ENCODE results near the gene MS4A12. TPM values are rescaled to one million over a fixed set of nuclear protein-coding genes. Genes with fewer than 3 reads are reported as not detected.

The MS4A12 gene
- total RNA-seq, 3 donors from 2014 or later (not counting 1 experiment from before 2014, with no cell fraction given), result not detected

DNA sequence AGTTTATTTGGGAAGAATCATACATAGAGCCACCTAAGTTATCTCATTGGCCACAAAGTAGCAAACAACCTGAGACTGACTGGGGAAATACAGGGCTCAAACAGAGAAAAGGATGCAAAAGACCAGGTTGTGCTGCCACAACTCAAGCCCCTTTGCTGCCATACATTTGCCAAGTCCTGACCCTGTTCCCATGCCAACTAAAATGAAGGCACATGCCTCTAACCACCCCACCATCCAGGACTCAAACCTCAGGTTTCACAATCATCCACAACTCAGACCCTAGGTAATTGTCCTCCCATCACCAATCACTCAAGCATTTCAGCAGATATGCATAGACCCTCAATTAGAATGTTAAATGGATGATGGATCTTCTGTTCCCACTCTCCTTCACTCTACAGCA, 38.4 kb upstream of the MS4A12 start:
- no peak overlapping the region for H3K4me3 Mint-ChIP-seq

DNA sequence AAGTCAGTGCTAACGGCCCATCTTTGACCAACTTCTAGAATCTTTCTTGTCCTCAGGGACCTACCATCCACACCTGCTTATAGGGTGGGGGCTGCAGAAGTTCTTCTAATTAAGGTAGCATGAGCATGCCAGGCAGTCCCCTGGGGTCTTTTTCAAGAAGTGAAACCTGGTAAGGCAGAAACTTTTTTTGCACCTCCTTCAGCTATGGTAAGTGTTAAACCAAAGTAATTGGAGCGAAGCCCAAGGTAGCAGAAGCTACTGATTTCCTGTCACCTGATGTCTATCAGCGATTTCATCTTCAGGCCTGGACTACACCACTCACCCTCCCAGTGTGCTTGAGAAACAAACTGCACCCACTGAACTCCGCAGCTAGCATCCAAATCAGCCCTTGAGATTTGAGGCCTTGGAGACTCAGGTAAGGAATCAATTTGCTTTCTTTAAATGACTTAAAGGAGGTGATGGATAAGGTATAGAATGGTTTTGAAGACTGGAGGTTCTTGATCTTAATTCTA, 37.0 kb upstream of the MS4A12 start, which contains the start of gene MS4A1:
Gene MS4A1 (plus strand): TSS at position 317 of the 512 bp plus-strand sequence. CDS start 6,528 bp downstream, outside the sequence.
- Histone ChIP-seq H3K4me3 (ENCODE audit: low read length) (peak within 1 kb of the TSS; percentile 37), H3K9me3 (ENCODE audit: control insufficient read depth, insufficient read depth, low read length) (no peaks in the 10 kb centered on the region), H3K36me3 (ENCODE audit: control insufficient read depth, insufficient read depth, low read length) (no peaks in the 10 kb centered on the region), H3K4me1 (ENCODE audit: control insufficient read depth, insufficient read depth, low read length) (peaks cover 8% of the 10 kb centered on the region), H3K27ac (ENCODE audit: low read length) (peak within 1 kb of the TSS; percentile 72), H3K27me3 (ENCODE audit: control insufficient read depth, insufficient read depth, low read length) (no peaks in the 10 kb centered on the region)
- no peak for TF ChIP-seq CTCF (IDR thresholded peaks at IDR 0.05)
- Mint-ChIP-seq H3K9me3 (no peaks in the 10 kb centered on the region), H3K4me3 (no peak within 1 kb of the TSS), H3K27me3 (ENCODE audit: low read depth in 2 of 2) (peaks cover 0 to 12% of the 10 kb centered on the region in 2 donors), H3K27ac (no peak within 1 kb of the TSS), H3K36me3 (no peaks in the 10 kb centered on the region), H3K4me1 (peaks cover 14 to 15% of the 10 kb centered on the region in 2 donors)
- 6% methylated on average over 3 of the region's 4 CpGs for WGBS (ENCODE audit: insufficient coverage)
- intact Hi-C loops (cut with micrococcal nuclease), result no loop called here
- peak; percentile 24 to 75 (median 73) for ATAC-seq
- DNase-seq, result peak in 1 of 2 donors; percentile 53

More for the DNA sequence above, 38.4 kb upstream of the MS4A12 start:
- no peak for TF ChIP-seq CTCF (IDR thresholded peaks at IDR 0.05)
- Histone ChIP-seq H3K27me3 (ENCODE audit: control insufficient read depth, insufficient read depth, low read length) (no peaks in the 10 kb centered on the region), H3K36me3 (ENCODE audit: control insufficient read depth, insufficient read depth, low read length) (no peaks in the 10 kb centered on the region), H3K4me3 (ENCODE audit: low read length) (no peak overlapping the region), H3K9me3 (ENCODE audit: control insufficient read depth, insufficient read depth, low read length) (no peaks in the 10 kb centered on the region), H3K27ac (ENCODE audit: low read length) (peak overlapping the region; percentile 72), H3K4me1 (ENCODE audit: control insufficient read depth, insufficient read depth, low read length) (peaks cover 8% of the 10 kb centered on the region)
- DNase-seq, result no peak
- no peaks in the 10 kb centered on the region for H3K36me3 Mint-ChIP-seq
- no peak overlapping the region for H3K27ac Mint-ChIP-seq
- H3K27me3 Mint-ChIP-seq (ENCODE audit: low read depth in 2 of 2), result peaks cover 0 to 12% of the 10 kb centered on the region in 2 donors
- no peak for ATAC-seq
- peaks cover 14 to 15% of the 10 kb centered on the region in 2 donors for H3K4me1 Mint-ChIP-seq
- intact Hi-C loops (cut with micrococcal nuclease), result no loop called here
- H3K9me3 Mint-ChIP-seq, result no peaks in the 10 kb centered on the region

GRCh38 chr11:60457576-60457975, 35.0 kb upstream of the MS4A12 start:
- WGBS (ENCODE audit: insufficient coverage), result 28% methylated on average over 3 of the region's 3 CpGs
- Mint-ChIP-seq H3K27me3 (ENCODE audit: low read depth in 2 of 2) (peaks cover 0 to 14% of the 10 kb centered on the region in 2 donors), H3K36me3 (no peaks in the 10 kb centered on the region), H3K9me3 (no peaks in the 10 kb centered on the region), H3K4me1 (peaks cover 14 to 15% of the 10 kb centered on the region in 2 donors), H3K27ac (no peak overlapping the region), H3K4me3 (no peak overlapping the region)
- Histone ChIP-seq H3K27ac (ENCODE audit: low read length) (peak overlapping the region; percentile 71), H3K4me3 (ENCODE audit: low read length) (peak overlapping the region; percentile 37), H3K36me3 (ENCODE audit: control insufficient read depth, insufficient read depth, low read length) (no peaks in the 10 kb centered on the region), H3K27me3 (ENCODE audit: control insufficient read depth, insufficient read depth, low read length) (no peaks in the 10 kb centered on the region), H3K9me3 (ENCODE audit: control insufficient read depth, insufficient read depth, low read length) (no peaks in the 10 kb centered on the region), H3K4me1 (ENCODE audit: control insufficient read depth, insufficient read depth, low read length) (peaks cover 12% of the 10 kb centered on the region)
- no peak for TF ChIP-seq CTCF (IDR thresholded peaks at IDR 0.05)
- intact Hi-C loops (cut with micrococcal nuclease), result no loop called here
- ATAC-seq (no peak), DNase-seq (no peak)

GRCh38 chr11:60459345-60459744, 33.2 kb upstream of the MS4A12 start:
- H3K4me1 Mint-ChIP-seq, result peaks cover 14 to 15% of the 10 kb centered on the region in 2 donors
- peaks cover 15% of the 10 kb centered on the region for H3K4me1 ChIP-seq (ENCODE audit: control insufficient read depth, insufficient read depth, low read length)

More at GRCh38 chr11:60459345-60459744, 33.2 kb upstream of the MS4A12 start:
- H3K27ac ChIP-seq (ENCODE audit: low read length), result no peak overlapping the region
- H3K9me3 ChIP-seq (ENCODE audit: control insufficient read depth, insufficient read depth, low read length), result no peaks in the 10 kb centered on the region
- ATAC-seq, result no peak
- no peaks in the 10 kb centered on the region for H3K27me3 ChIP-seq (ENCODE audit: control insufficient read depth, insufficient read depth, low read length)
- no peaks in the 10 kb centered on the region for H3K36me3 ChIP-seq (ENCODE audit: control insufficient read depth, insufficient read depth, low read length)
- no peak for TF ChIP-seq CTCF (IDR thresholded peaks at IDR 0.05)
- Mint-ChIP-seq H3K36me3 (no peaks in the 10 kb centered on the region), H3K4me3 (no peak overlapping the region), H3K9me3 (no peaks in the 10 kb centered on the region), H3K27ac (no peak overlapping the region), H3K27me3 (ENCODE audit: low read depth in 2 of 2) (peaks cover 0 to 14% of the 10 kb centered on the region in 2 donors)
- intact Hi-C loops (cut with micrococcal nuclease), result no loop called here
- no peak for DNase-seq
- WGBS (ENCODE audit: insufficient coverage), result 92% methylated on average over 1 of the region's 1 CpG
- peak overlapping the region; percentile 20 for H3K4me3 ChIP-seq (ENCODE audit: low read length)

Measured in natural killer cell (primary cell).